Measurements from ENCODE around the gene ANKS6.

The ANKS6 gene

GRCh38 chr9:98708103-98708932, 88.0 kb downstream of the ANKS6 start:
- no peak for TF ChIP-seq TAF1 (IDR thresholded peaks at IDR 0.05; ENCODE audit: borderline replicate concordance, insufficient read depth, low read length)
- TF ChIP-seq SIN3A (IDR thresholded peaks at IDR 0.05; ENCODE audit: borderline replicate concordance, insufficient read depth, low read length): no peak
- no peak for TF ChIP-seq FOXP2 (optimal IDR thresholded peaks at IDR 0.05; ENCODE audit: borderline replicate concordance, extremely low read depth, extremely low read length, insufficient read depth)
- no peak for TF ChIP-seq POLR2AphosphoS5 (IDR thresholded peaks at IDR 0.05; ENCODE audit: low read depth, low read length)
- no peak for TF ChIP-seq REST (IDR thresholded peaks at IDR 0.05; ENCODE audit: insufficient read depth in 1 of 2, low read depth in 2 of 2, low read length in 2 of 2)

DNA sequence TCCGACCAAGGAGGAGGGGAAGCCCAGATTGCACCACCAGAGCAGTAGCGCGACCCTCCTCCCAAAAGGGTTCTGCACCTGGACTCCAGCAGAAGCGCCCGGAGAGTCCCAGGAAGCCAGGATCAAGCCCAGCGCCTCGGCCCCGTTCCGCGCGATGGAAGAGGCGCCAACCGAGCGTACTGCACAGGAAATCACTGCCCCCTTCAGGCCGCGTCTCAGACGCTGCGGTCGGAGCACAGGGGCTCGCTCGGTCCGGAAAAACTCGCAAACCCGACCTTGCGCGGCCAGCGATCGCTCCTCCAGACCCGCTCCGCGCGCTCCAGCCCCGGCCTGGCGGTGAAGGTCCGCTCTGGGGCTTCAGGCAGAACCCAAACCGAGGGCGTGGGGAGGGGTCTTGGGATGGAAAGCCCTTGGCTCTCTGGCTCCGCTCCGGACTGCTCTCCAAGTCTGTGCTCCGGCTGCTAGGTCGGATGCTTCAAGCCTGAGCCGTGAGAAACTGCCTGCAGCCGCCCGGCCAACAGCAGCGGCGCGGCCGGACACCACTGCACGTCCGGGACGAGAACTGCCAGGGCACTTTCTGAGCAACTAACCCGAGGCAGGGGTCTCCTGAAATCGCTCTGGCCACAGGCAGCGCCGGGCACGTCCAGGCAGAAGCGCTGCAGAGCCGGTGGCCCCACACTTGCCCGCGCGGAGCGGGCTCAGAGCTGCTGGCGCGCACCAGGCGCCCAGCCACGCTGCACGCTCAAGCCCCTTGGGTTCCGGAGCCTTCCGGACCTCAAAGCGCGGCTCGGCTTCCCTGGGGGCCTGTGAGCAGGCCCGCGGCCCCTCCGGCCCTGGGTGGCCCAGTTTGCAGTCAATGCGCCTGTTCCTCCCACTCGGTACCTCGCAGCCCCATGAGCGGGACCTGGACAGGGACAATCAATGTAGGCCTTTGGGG, 88.9 kb downstream of the ANKS6 start:
- TF ChIP-seq REST (IDR thresholded peaks at IDR 0.05; ENCODE audit: insufficient read depth in 1 of 2, low read depth in 2 of 2, low read length in 2 of 2): no peak
- TF ChIP-seq POLR2AphosphoS5 (IDR thresholded peaks at IDR 0.05; ENCODE audit: low read depth, low read length): no peak
- TF ChIP-seq TAF1 (IDR thresholded peaks at IDR 0.05; ENCODE audit: borderline replicate concordance, insufficient read depth, low read length): no peak

GRCh38 chr9:98706651-98707165, 89.6 kb downstream of the ANKS6 start:
- no peak for TF ChIP-seq SIN3A (IDR thresholded peaks at IDR 0.05; ENCODE audit: borderline replicate concordance, insufficient read depth, low read length)
- TF ChIP-seq POLR2AphosphoS5 (IDR thresholded peaks at IDR 0.05; ENCODE audit: low read depth, low read length): no peak
- TF ChIP-seq TAF1 (IDR thresholded peaks at IDR 0.05; ENCODE audit: borderline replicate concordance, insufficient read depth, low read length): no peak
- TF ChIP-seq FOXP2 (optimal IDR thresholded peaks at IDR 0.05; ENCODE audit: borderline replicate concordance, extremely low read depth, extremely low read length, insufficient read depth): no peak
- no peak for TF ChIP-seq REST (IDR thresholded peaks at IDR 0.05; ENCODE audit: insufficient read depth in 1 of 2, low read depth in 2 of 2, low read length in 2 of 2)

DNA sequence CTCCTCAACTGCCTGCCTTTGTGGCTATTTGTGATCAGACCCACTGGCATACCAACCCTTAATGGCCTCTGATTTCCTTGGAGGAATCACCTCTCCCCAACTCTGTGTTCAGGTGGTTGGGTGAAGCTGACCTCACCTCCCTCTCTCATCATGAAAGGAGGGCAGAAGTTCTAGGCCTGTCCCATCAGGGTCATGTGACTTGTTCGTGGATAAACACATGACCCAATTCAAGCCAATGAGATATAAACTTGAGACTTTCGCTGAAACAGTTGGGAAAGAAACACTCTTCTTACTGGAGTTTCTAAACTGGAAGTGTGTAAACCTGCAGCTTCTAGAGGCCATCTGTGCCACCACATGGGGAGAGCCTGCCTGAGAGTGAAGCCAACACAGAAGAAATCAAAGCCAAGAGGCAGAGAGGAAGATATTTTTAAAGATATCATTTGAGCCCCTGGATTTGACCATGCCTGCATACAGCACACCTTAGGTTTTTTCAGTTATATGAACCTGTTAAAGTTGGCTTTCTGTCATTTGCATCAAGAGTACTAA, 93.4 kb downstream of the ANKS6 start:
- TF ChIP-seq SIN3A (IDR thresholded peaks at IDR 0.05; ENCODE audit: borderline replicate concordance, insufficient read depth, low read length) (no peak), POLR2AphosphoS5 (IDR thresholded peaks at IDR 0.05; ENCODE audit: low read depth, low read length) (no peak), FOXP2 (optimal IDR thresholded peaks at IDR 0.05; ENCODE audit: borderline replicate concordance, extremely low read depth, extremely low read length, insufficient read depth) (no peak), REST (IDR thresholded peaks at IDR 0.05; ENCODE audit: insufficient read depth in 1 of 2, low read depth in 2 of 2, low read length in 2 of 2) (no peak), TAF1 (IDR thresholded peaks at IDR 0.05; ENCODE audit: borderline replicate concordance, insufficient read depth, low read length) (no peak)
